ENCODE data around the gene COL4A1.

The COL4A1 gene

GRCh38 chr13:110168999-110169933 is 137.7 kb downstream of the COL4A1 start:
- H3K36me3 ChIP-seq (ENCODE audit: control insufficient read depth, insufficient read depth, low read length) = no peaks in the 10 kb centered on the region
- no peaks in the 10 kb centered on the region for H3K4me1 ChIP-seq (ENCODE audit: control insufficient read depth, insufficient read depth, low read length)
- no peaks in the 10 kb centered on the region for H3K27me3 ChIP-seq (ENCODE audit: control insufficient read depth, insufficient read depth, low read length)
- H3K9ac ChIP-seq (ENCODE audit: low read length) = no peak overlapping the region
- H3K9me3 ChIP-seq (ENCODE audit: control insufficient read depth, low read length) = no peaks in the 10 kb centered on the region
- no peak overlapping the region for H3K4me3 ChIP-seq (ENCODE audit: low read length)

GRCh38 chr13:110166598-110166997 is 140.4 kb downstream of the COL4A1 start:
- Histone ChIP-seq H3K36me3 (ENCODE audit: control insufficient read depth, insufficient read depth, low read length) (no peaks in the 10 kb centered on the region), H3K9ac (ENCODE audit: low read length) (no peak overlapping the region), H3K27me3 (ENCODE audit: control insufficient read depth, insufficient read depth, low read length) (no peaks in the 10 kb centered on the region), H3K9me3 (ENCODE audit: control insufficient read depth, low read length) (no peaks in the 10 kb centered on the region), H3K4me3 (ENCODE audit: low read length) (no peak overlapping the region), H3K4me1 (ENCODE audit: control insufficient read depth, insufficient read depth, low read length) (no peaks in the 10 kb centered on the region)

GRCh38 chr13:110164706-110165105 is 142.3 kb downstream of the COL4A1 start:
- no peak overlapping the region for H3K4me3 ChIP-seq (ENCODE audit: low read length)
- no peaks in the 10 kb centered on the region for H3K27me3 ChIP-seq (ENCODE audit: control insufficient read depth, insufficient read depth, low read length)
- no peaks in the 10 kb centered on the region for H3K36me3 ChIP-seq (ENCODE audit: control insufficient read depth, insufficient read depth, low read length)
- H3K4me1 ChIP-seq (ENCODE audit: control insufficient read depth, insufficient read depth, low read length) = no peaks in the 10 kb centered on the region
- H3K9ac ChIP-seq (ENCODE audit: low read length) = no peak overlapping the region
- H3K9me3 ChIP-seq (ENCODE audit: control insufficient read depth, low read length) = no peaks in the 10 kb centered on the region

GRCh38 chr13:110162866-110163658 is 143.9 kb downstream of the COL4A1 start:
- Histone ChIP-seq H3K36me3 (ENCODE audit: control insufficient read depth, insufficient read depth, low read length) (no peaks in the 10 kb centered on the region), H3K9ac (ENCODE audit: low read length) (no peak overlapping the region), H3K4me1 (ENCODE audit: control insufficient read depth, insufficient read depth, low read length) (no peaks in the 10 kb centered on the region), H3K4me3 (ENCODE audit: low read length) (no peak overlapping the region), H3K27me3 (ENCODE audit: control insufficient read depth, insufficient read depth, low read length) (no peaks in the 10 kb centered on the region), H3K9me3 (ENCODE audit: control insufficient read depth, low read length) (no peaks in the 10 kb centered on the region)

- no peaks in the 10 kb centered on the region for H3K36me3 ChIP-seq (ENCODE audit: control insufficient read depth, insufficient read depth, low read length)
Observed at GRCh38 chr13:110162053-110162452, 144.9 kb downstream of the COL4A1 start.

GRCh38 chr13:110161112-110161882 is 145.7 kb downstream of the COL4A1 start:
- no peaks in the 10 kb centered on the region for H3K27me3 ChIP-seq (ENCODE audit: control insufficient read depth, insufficient read depth, low read length)
- H3K4me3 ChIP-seq (ENCODE audit: low read length) = no peak overlapping the region
- no peaks in the 10 kb centered on the region for H3K4me1 ChIP-seq (ENCODE audit: control insufficient read depth, insufficient read depth, low read length)
- H3K9me3 ChIP-seq (ENCODE audit: control insufficient read depth, low read length) = no peaks in the 10 kb centered on the region
- H3K9ac ChIP-seq (ENCODE audit: low read length) = no peak overlapping the region
- no peaks in the 10 kb centered on the region for H3K36me3 ChIP-seq (ENCODE audit: control insufficient read depth, insufficient read depth, low read length)

More at GRCh38 chr13:110162053-110162452, 144.9 kb downstream of the COL4A1 start:
- no peaks in the 10 kb centered on the region for H3K9me3 ChIP-seq (ENCODE audit: control insufficient read depth, low read length)
- H3K9ac ChIP-seq (ENCODE audit: low read length) = no peak overlapping the region
- H3K27me3 ChIP-seq (ENCODE audit: control insufficient read depth, insufficient read depth, low read length) = no peaks in the 10 kb centered on the region
- no peaks in the 10 kb centered on the region for H3K4me1 ChIP-seq (ENCODE audit: control insufficient read depth, insufficient read depth, low read length)
- no peak overlapping the region for H3K4me3 ChIP-seq (ENCODE audit: low read length)

GRCh38 chr13:110158226-110158625 is 148.7 kb downstream of the COL4A1 start:
- H3K9me3 ChIP-seq (ENCODE audit: control insufficient read depth, low read length) = no peaks in the 10 kb centered on the region
- H3K9ac ChIP-seq (ENCODE audit: low read length) = no peak overlapping the region
- H3K27me3 ChIP-seq (ENCODE audit: control insufficient read depth, insufficient read depth, low read length) = no peaks in the 10 kb centered on the region
- H3K4me3 ChIP-seq (ENCODE audit: low read length) = no peak overlapping the region
- no peaks in the 10 kb centered on the region for H3K36me3 ChIP-seq (ENCODE audit: control insufficient read depth, insufficient read depth, low read length)
- no peaks in the 10 kb centered on the region for H3K4me1 ChIP-seq (ENCODE audit: control insufficient read depth, insufficient read depth, low read length)

GRCh38 chr13:110157718-110158117 is 149.2 kb downstream of the COL4A1 start:
- Histone ChIP-seq H3K4me3 (ENCODE audit: low read length) (no peak overlapping the region), H3K9me3 (ENCODE audit: control insufficient read depth, low read length) (no peaks in the 10 kb centered on the region), H3K36me3 (ENCODE audit: control insufficient read depth, insufficient read depth, low read length) (no peaks in the 10 kb centered on the region), H3K27me3 (ENCODE audit: control insufficient read depth, insufficient read depth, low read length) (no peaks in the 10 kb centered on the region), H3K9ac (ENCODE audit: low read length) (no peak overlapping the region), H3K4me1 (ENCODE audit: control insufficient read depth, insufficient read depth, low read length) (no peaks in the 10 kb centered on the region)

- no peaks in the 10 kb centered on the region for H3K9me3 ChIP-seq (ENCODE audit: control insufficient read depth, low read length)
- H3K4me3 ChIP-seq (ENCODE audit: low read length) = no peak overlapping the region
- H3K36me3 ChIP-seq (ENCODE audit: control insufficient read depth, insufficient read depth, low read length) = no peaks in the 10 kb centered on the region
- H3K9ac ChIP-seq (ENCODE audit: low read length) = no peak overlapping the region
- H3K4me1 ChIP-seq (ENCODE audit: control insufficient read depth, insufficient read depth, low read length) = no peaks in the 10 kb centered on the region
- no peaks in the 10 kb centered on the region for H3K27me3 ChIP-seq (ENCODE audit: control insufficient read depth, insufficient read depth, low read length)
Observed at GRCh38 chr13:110156301-110157049, 150.5 kb downstream of the COL4A1 start.

GRCh38 chr13:110155072-110155471 is 151.9 kb downstream of the COL4A1 start:
- no peaks in the 10 kb centered on the region for H3K27me3 ChIP-seq (ENCODE audit: control insufficient read depth, insufficient read depth, low read length)
- H3K36me3 ChIP-seq (ENCODE audit: control insufficient read depth, insufficient read depth, low read length) = no peaks in the 10 kb centered on the region
- H3K9me3 ChIP-seq (ENCODE audit: control insufficient read depth, low read length) = no peaks in the 10 kb centered on the region
- H3K4me3 ChIP-seq (ENCODE audit: low read length) = no peak overlapping the region
- H3K9ac ChIP-seq (ENCODE audit: low read length) = no peak overlapping the region
- no peaks in the 10 kb centered on the region for H3K4me1 ChIP-seq (ENCODE audit: control insufficient read depth, insufficient read depth, low read length)

- Histone ChIP-seq H3K9ac (ENCODE audit: low read length) (no peak overlapping the region), H3K9me3 (ENCODE audit: control insufficient read depth, low read length) (no peaks in the 10 kb centered on the region), H3K4me1 (ENCODE audit: control insufficient read depth, insufficient read depth, low read length) (no peaks in the 10 kb centered on the region), H3K36me3 (ENCODE audit: control insufficient read depth, insufficient read depth, low read length) (no peaks in the 10 kb centered on the region), H3K4me3 (ENCODE audit: low read length) (no peak overlapping the region), H3K27me3 (ENCODE audit: control insufficient read depth, insufficient read depth, low read length) (no peaks in the 10 kb centered on the region)
Observed at GRCh38 chr13:110154410-110154933, 152.5 kb downstream of the COL4A1 start.
